H1 (cell line): Measurements from ENCODE around the gene RPL36A.

Source experiments
- CTCF ChIP-seq, 3 experiments: IDR thresholded peaks; 1 replicate in 2 of 3; 2 replicates in 1 of 3; pipeline versions ENCODE4 v1.5.1 to v1.6.1; 2011; ENCODE audit warnings: low read length in 3 of 3, mild to moderate bottlenecking in 3 of 3, inconsistent platforms in 2 of 3, low read depth in 1 of 3, moderate library complexity in 1 of 3; ENCODE audit not compliant: insufficient read depth in 1 of 3; ENCODE audit errors: control extremely low read depth in 1 of 3
- EP300 ChIP-seq, 2 experiments: IDR thresholded peaks; 1 replicate in 1 of 2; 2 replicates in 1 of 2; pipeline ENCODE4 v1.6.1; 2011 to 2012; ENCODE audit warnings: low read depth in 2 of 2, low read length in 2 of 2, mild to moderate bottlenecking in 2 of 2, borderline replicate concordance in 1 of 2, inconsistent platforms in 1 of 2, moderate library complexity in 1 of 2
- POLR2AphosphoS5 ChIP-seq: IDR thresholded peaks from 2 replicates; pipeline ENCODE4 v1.6.1; 2011; ENCODE audit warnings: low read depth, low read length

- no peak for TF ChIP-seq POLR2AphosphoS5
- TF ChIP-seq CTCF (IDR thresholded peaks at IDR 0.05; ENCODE audit: control extremely low read depth in 1 of 3, insufficient read depth in 1 of 3, low read depth in 1 of 3, low read length in 3 of 3): peak in 1 of 3 experiments; percentile 33; a peak in 1 of 4 replicates
- no peak for TF ChIP-seq EP300 (IDR thresholded peaks at IDR 0.05; ENCODE audit: borderline replicate concordance in 1 of 2, low read depth in 2 of 2, low read length in 2 of 2)
These were observed 33.5 kb upstream of the RPL36A start for GRCh38 chrX:101357166-101357795.
